Measurements from ENCODE around the gene NPIPB9.
A peak's percentile ranks its signal among the peaks of the same experiment; 100 is the strongest.
"Not testable (repeated sequence)": the region's sequence is repeated elsewhere in the genome, so short reads cannot be mapped to it uniquely, and the experiment has no call there.

DNA sequence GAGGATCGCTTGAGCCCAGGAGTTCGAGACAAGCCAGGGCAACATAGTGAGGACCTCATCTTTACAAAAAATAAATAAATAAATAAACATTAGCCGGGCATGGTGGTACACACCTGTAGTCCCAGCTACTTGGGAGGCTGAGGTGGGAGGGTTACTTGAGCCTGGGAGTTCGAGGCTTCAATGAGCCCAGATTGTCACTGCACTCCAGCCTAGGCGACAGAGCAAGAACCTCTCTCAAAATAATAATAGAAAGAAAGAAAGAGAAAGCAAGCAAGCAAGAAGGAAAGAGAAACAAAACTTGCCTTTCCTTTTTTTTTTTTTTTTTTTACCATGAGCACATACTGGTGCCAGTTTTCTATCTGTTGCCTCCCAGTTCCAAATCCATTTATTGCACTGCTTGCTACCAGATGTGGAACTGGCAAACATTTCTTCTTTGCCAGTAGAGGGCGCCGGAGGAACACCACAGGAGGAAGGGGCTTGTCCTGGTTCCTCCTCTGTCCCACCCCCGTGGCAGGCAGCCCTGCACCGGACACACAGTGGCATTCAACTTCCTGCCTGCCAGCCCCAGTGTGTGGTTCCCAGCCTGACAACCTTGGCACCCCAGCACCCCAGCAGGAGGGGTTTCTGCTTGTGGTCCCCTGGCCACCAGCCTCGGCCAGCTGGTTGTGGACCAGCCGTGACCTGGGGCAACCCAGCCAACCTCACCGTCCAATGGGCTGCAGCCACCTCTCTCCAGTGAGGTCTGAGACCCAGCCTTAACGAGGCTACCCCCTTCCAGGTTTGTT lies 50.8 kb downstream of the NPIPB9 start:
- TF ChIP-seq, protein P1, sequence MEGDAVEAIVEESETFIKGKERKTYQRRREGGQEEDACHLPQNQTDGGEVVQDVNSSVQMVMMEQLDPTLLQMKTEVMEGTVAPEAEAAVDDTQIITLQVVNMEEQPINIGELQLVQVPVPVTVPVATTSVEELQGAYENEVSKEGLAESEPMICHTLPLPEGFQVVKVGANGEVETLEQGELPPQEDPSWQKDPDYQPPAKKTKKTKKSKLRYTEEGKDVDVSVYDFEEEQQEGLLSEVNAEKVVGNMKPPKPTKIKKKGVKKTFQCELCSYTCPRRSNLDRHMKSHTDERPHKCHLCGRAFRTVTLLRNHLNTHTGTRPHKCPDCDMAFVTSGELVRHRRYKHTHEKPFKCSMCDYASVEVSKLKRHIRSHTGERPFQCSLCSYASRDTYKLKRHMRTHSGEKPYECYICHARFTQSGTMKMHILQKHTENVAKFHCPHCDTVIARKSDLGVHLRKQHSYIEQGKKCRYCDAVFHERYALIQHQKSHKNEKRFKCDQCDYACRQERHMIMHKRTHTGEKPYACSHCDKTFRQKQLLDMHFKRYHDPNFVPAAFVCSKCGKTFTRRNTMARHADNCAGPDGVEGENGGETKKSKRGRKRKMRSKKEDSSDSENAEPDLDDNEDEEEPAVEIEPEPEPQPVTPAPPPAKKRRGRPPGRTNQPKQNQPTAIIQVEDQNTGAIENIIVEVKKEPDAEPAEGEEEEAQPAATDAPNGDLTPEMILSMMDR (conservative IDR thresholded peaks at IDR 0.05; ENCODE audit: low read length) = peak; percentile 31; the same call in 1 of the 2 replicates
- not testable (repeated sequence) for TF ChIP-seq EZH2phosphoT487 (IDR thresholded peaks at IDR 0.05; ENCODE audit: borderline replicate concordance)
